ENCODE data around the gene RTN4IP1.

RTN4IP1 gene

GRCh38 chr6:106540907-106541306, 88.4 kb downstream of the RTN4IP1 start:
- no peak for DNase-seq
- Histone ChIP-seq H3K4me3 (ENCODE audit: low read length) (no peak overlapping the region), H3K27ac (ENCODE audit: low read depth, low read length) (no peak overlapping the region), H3K9ac (ENCODE audit: low read length) (no peak overlapping the region), H2BK5ac (ENCODE audit: low read length) (no peak overlapping the region), H3K56ac (ENCODE audit: low read length) (no peak overlapping the region), H2BK15ac (replicated peaks; ENCODE audit: low read depth) (no peak overlapping the region), H2AK5ac (ENCODE audit: low read length) (no peak overlapping the region), H3K27me3 (ENCODE audit: insufficient read depth, low read length, poor library complexity) (no peaks in the 10 kb centered on the region), H3K36me3 (ENCODE audit: control insufficient read depth, insufficient read depth, low read length) (no peaks in the 10 kb centered on the region), H3K23ac (ENCODE audit: low read length) (no peak overlapping the region), H3K4me2 (ENCODE audit: low read length) (no peak overlapping the region), H3K79me2 (ENCODE audit: control insufficient read depth, insufficient read depth, low read length) (no peaks in the 10 kb centered on the region), H3K4ac (ENCODE audit: low read depth, low read length) (no peak overlapping the region), H2BK120ac (ENCODE audit: low read depth, low read length) (no peak overlapping the region), H3K79me1 (ENCODE audit: low read length) (no peaks in the 10 kb centered on the region), H4K8ac (ENCODE audit: low read depth, low read length) (no peak overlapping the region), H4K5ac (ENCODE audit: low read length) (no peak overlapping the region), H3K4me1 (ENCODE audit: control insufficient read depth, low read depth, low read length) (no peaks in the 10 kb centered on the region), H3K18ac (ENCODE audit: low read length) (no peak overlapping the region)
- WGBS (ENCODE audit: extremely low coverage, insufficient coverage, low lambda C conversion rate), result no CpG with 5 or more reads among the region's 6 CpGs

GRCh38 chr6:106540432-106540831, 88.9 kb downstream of the RTN4IP1 start:
- Histone ChIP-seq H3K4ac (ENCODE audit: low read depth, low read length) (no peak overlapping the region), H3K4me3 (ENCODE audit: low read length) (no peak overlapping the region), H3K56ac (ENCODE audit: low read length) (no peak overlapping the region), H3K36me3 (ENCODE audit: control insufficient read depth, insufficient read depth, low read length) (no peaks in the 10 kb centered on the region), H3K4me2 (ENCODE audit: low read length) (no peak overlapping the region), H2BK15ac (replicated peaks; ENCODE audit: low read depth) (no peak overlapping the region), H3K9ac (ENCODE audit: low read length) (no peak overlapping the region), H4K8ac (ENCODE audit: low read depth, low read length) (no peak overlapping the region), H2BK120ac (ENCODE audit: low read depth, low read length) (no peak overlapping the region), H3K23ac (ENCODE audit: low read length) (no peak overlapping the region), H3K27ac (ENCODE audit: low read depth, low read length) (no peak overlapping the region), H3K79me1 (ENCODE audit: low read length) (no peaks in the 10 kb centered on the region), H3K4me1 (ENCODE audit: control insufficient read depth, low read depth, low read length) (no peaks in the 10 kb centered on the region), H3K27me3 (ENCODE audit: insufficient read depth, low read length, poor library complexity) (no peaks in the 10 kb centered on the region), H4K5ac (ENCODE audit: low read length) (no peak overlapping the region), H3K79me2 (ENCODE audit: control insufficient read depth, insufficient read depth, low read length) (no peaks in the 10 kb centered on the region), H2BK5ac (ENCODE audit: low read length) (no peak overlapping the region), H3K18ac (ENCODE audit: low read length) (no peak overlapping the region), H2AK5ac (ENCODE audit: low read length) (no peak overlapping the region)
- no peak for DNase-seq

- no peak overlapping the region for H4K5ac ChIP-seq (ENCODE audit: low read length)
- no peak overlapping the region for H4K8ac ChIP-seq (ENCODE audit: low read depth, low read length)
- H3K36me3 ChIP-seq (ENCODE audit: control insufficient read depth, insufficient read depth, low read length), result no peaks in the 10 kb centered on the region
- H2AK5ac ChIP-seq (ENCODE audit: low read length), result no peak overlapping the region
- no peak overlapping the region for H3K23ac ChIP-seq (ENCODE audit: low read length)
- H3K4ac ChIP-seq (ENCODE audit: low read depth, low read length), result no peak overlapping the region
- H3K56ac ChIP-seq (ENCODE audit: low read length), result no peak overlapping the region
- no peak overlapping the region for H3K18ac ChIP-seq (ENCODE audit: low read length)
- H2BK15ac ChIP-seq (replicated peaks; ENCODE audit: low read depth), result no peak overlapping the region
- no peak overlapping the region for H3K4me2 ChIP-seq (ENCODE audit: low read length)
- no peaks in the 10 kb centered on the region for H3K4me1 ChIP-seq (ENCODE audit: control insufficient read depth, low read depth, low read length)
- H3K79me2 ChIP-seq (ENCODE audit: control insufficient read depth, insufficient read depth, low read length), result no peaks in the 10 kb centered on the region
- no peaks in the 10 kb centered on the region for H3K79me1 ChIP-seq (ENCODE audit: low read length)
- H2BK5ac ChIP-seq (ENCODE audit: low read length), result no peak overlapping the region
- WGBS (ENCODE audit: extremely low coverage, insufficient coverage, low lambda C conversion rate), result no CpG with 5 or more reads among the region's 9 CpGs
- DNase-seq, result no peak
- H3K9ac ChIP-seq (ENCODE audit: low read length), result no peak overlapping the region
- no peak overlapping the region for H2BK120ac ChIP-seq (ENCODE audit: low read depth, low read length)
- no peak overlapping the region for H3K27ac ChIP-seq (ENCODE audit: low read depth, low read length)
- no peaks in the 10 kb centered on the region for H3K27me3 ChIP-seq (ENCODE audit: insufficient read depth, low read length, poor library complexity)
- H3K4me3 ChIP-seq (ENCODE audit: low read length), result no peak overlapping the region
Measured at GRCh38 chr6:106539936-106540335, 89.4 kb downstream of the RTN4IP1 start.

GRCh38 chr6:106538145-106538544, 91.2 kb downstream of the RTN4IP1 start:
- no peak overlapping the region for H3K23ac ChIP-seq (ENCODE audit: low read length)
- WGBS (ENCODE audit: extremely low coverage, insufficient coverage, low lambda C conversion rate), result no CpG with 5 or more reads among the region's 1 CpG
- no peak overlapping the region for H2BK15ac ChIP-seq (replicated peaks; ENCODE audit: low read depth)
- H3K4me2 ChIP-seq (ENCODE audit: low read length), result no peak overlapping the region
- H4K5ac ChIP-seq (ENCODE audit: low read length), result no peak overlapping the region
- no peak overlapping the region for H2BK5ac ChIP-seq (ENCODE audit: low read length)
- H2BK120ac ChIP-seq (ENCODE audit: low read depth, low read length), result no peak overlapping the region
- H3K79me2 ChIP-seq (ENCODE audit: control insufficient read depth, insufficient read depth, low read length), result no peaks in the 10 kb centered on the region
- H4K8ac ChIP-seq (ENCODE audit: low read depth, low read length), result no peak overlapping the region
- no peak overlapping the region for H2AK5ac ChIP-seq (ENCODE audit: low read length)
- no peak for DNase-seq
- H3K9ac ChIP-seq (ENCODE audit: low read length), result no peak overlapping the region
- no peak overlapping the region for H3K4me3 ChIP-seq (ENCODE audit: low read length)
- no peaks in the 10 kb centered on the region for H3K27me3 ChIP-seq (ENCODE audit: insufficient read depth, low read length, poor library complexity)
- no peak overlapping the region for H3K4ac ChIP-seq (ENCODE audit: low read depth, low read length)
- H3K4me1 ChIP-seq (ENCODE audit: control insufficient read depth, low read depth, low read length), result no peaks in the 10 kb centered on the region
- no peaks in the 10 kb centered on the region for H3K36me3 ChIP-seq (ENCODE audit: control insufficient read depth, insufficient read depth, low read length)
- H3K27ac ChIP-seq (ENCODE audit: low read depth, low read length), result no peak overlapping the region
- H3K79me1 ChIP-seq (ENCODE audit: low read length), result no peaks in the 10 kb centered on the region
- no peak overlapping the region for H3K18ac ChIP-seq (ENCODE audit: low read length)
- H3K56ac ChIP-seq (ENCODE audit: low read length), result no peak overlapping the region

- no peak overlapping the region for H2BK120ac ChIP-seq (ENCODE audit: low read depth, low read length)
- H2AK5ac ChIP-seq (ENCODE audit: low read length), result no peak overlapping the region
- H3K79me2 ChIP-seq (ENCODE audit: control insufficient read depth, insufficient read depth, low read length), result no peaks in the 10 kb centered on the region
- no peak overlapping the region for H3K56ac ChIP-seq (ENCODE audit: low read length)
- H3K4me1 ChIP-seq (ENCODE audit: control insufficient read depth, low read depth, low read length), result no peaks in the 10 kb centered on the region
- H3K79me1 ChIP-seq (ENCODE audit: low read length), result no peaks in the 10 kb centered on the region
- no peaks in the 10 kb centered on the region for H3K36me3 ChIP-seq (ENCODE audit: control insufficient read depth, insufficient read depth, low read length)
- H3K27ac ChIP-seq (ENCODE audit: low read depth, low read length), result no peak overlapping the region
- no peak overlapping the region for H3K4ac ChIP-seq (ENCODE audit: low read depth, low read length)
- DNase-seq, result no peak
- no peaks in the 10 kb centered on the region for H3K27me3 ChIP-seq (ENCODE audit: insufficient read depth, low read length, poor library complexity)
- H2BK15ac ChIP-seq (replicated peaks; ENCODE audit: low read depth), result no peak overlapping the region
- no peak overlapping the region for H3K9ac ChIP-seq (ENCODE audit: low read length)
- H3K18ac ChIP-seq (ENCODE audit: low read length), result no peak overlapping the region
- H4K5ac ChIP-seq (ENCODE audit: low read length), result no peak overlapping the region
- no CpG with 5 or more reads among the region's 8 CpGs for WGBS (ENCODE audit: extremely low coverage, insufficient coverage, low lambda C conversion rate)
- no peak overlapping the region for H4K8ac ChIP-seq (ENCODE audit: low read depth, low read length)
- H3K23ac ChIP-seq (ENCODE audit: low read length), result no peak overlapping the region
- H3K4me2 ChIP-seq (ENCODE audit: low read length), result no peak overlapping the region
- H3K4me3 ChIP-seq (ENCODE audit: low read length), result no peak overlapping the region
- H2BK5ac ChIP-seq (ENCODE audit: low read length), result no peak overlapping the region
Measured at GRCh38 chr6:106537662-106538061, 91.6 kb downstream of the RTN4IP1 start.

- whole genome bisulfite sequencing (ENCODE audit: extremely low coverage, insufficient coverage, low lambda C conversion rate), result no CpG with 5 or more reads among the region's 2 CpGs
- H3K56ac ChIP-seq (ENCODE audit: low read length), result no peak overlapping the region
- H3K4ac ChIP-seq (ENCODE audit: low read depth, low read length), result no peak overlapping the region
Measured at GRCh38 chr6:106536851-106537250, 92.4 kb downstream of the RTN4IP1 start.

More at GRCh38 chr6:106536851-106537250, 92.4 kb downstream of the RTN4IP1 start:
- no peak overlapping the region for H3K4me3 ChIP-seq (ENCODE audit: low read length)
- no peak overlapping the region for H2BK5ac ChIP-seq (ENCODE audit: low read length)
- no peak overlapping the region for H2AK5ac ChIP-seq (ENCODE audit: low read length)
- H3K4me1 ChIP-seq (ENCODE audit: control insufficient read depth, low read depth, low read length), result no peaks in the 10 kb centered on the region
- no peak overlapping the region for H3K18ac ChIP-seq (ENCODE audit: low read length)
- H3K9ac ChIP-seq (ENCODE audit: low read length), result no peak overlapping the region
- no peaks in the 10 kb centered on the region for H3K79me1 ChIP-seq (ENCODE audit: low read length)
- no peaks in the 10 kb centered on the region for H3K27me3 ChIP-seq (ENCODE audit: insufficient read depth, low read length, poor library complexity)
- H3K4me2 ChIP-seq (ENCODE audit: low read length), result no peak overlapping the region
- no peak for DNase-seq
- no peaks in the 10 kb centered on the region for H3K79me2 ChIP-seq (ENCODE audit: control insufficient read depth, insufficient read depth, low read length)
- H3K36me3 ChIP-seq (ENCODE audit: control insufficient read depth, insufficient read depth, low read length), result no peaks in the 10 kb centered on the region
- no peak overlapping the region for H3K27ac ChIP-seq (ENCODE audit: low read depth, low read length)
- H3K23ac ChIP-seq (ENCODE audit: low read length), result no peak overlapping the region
- H4K8ac ChIP-seq (ENCODE audit: low read depth, low read length), result no peak overlapping the region
- no peak overlapping the region for H2BK120ac ChIP-seq (ENCODE audit: low read depth, low read length)
- H4K5ac ChIP-seq (ENCODE audit: low read length), result no peak overlapping the region
- no peak overlapping the region for H2BK15ac ChIP-seq (replicated peaks; ENCODE audit: low read depth)
